Measurements from ENCODE around the gene MARF1. TPM values are rescaled to one million over a fixed set of nuclear protein-coding genes. Genes with fewer than 3 reads are reported as not detected.

Gene MARF1
- total RNA-seq, 1 donor from 2014 or later = 52.7 TPM

- Mint-ChIP-seq H3K36me3 (ENCODE audit: low read depth) (peaks cover 38% of the 10 kb centered on the region), H3K9me3 (no peaks in the 10 kb centered on the region), H3K4me3 (no peak overlapping the region), H3K4me1 (no peaks in the 10 kb centered on the region), H3K27ac (ENCODE audit: unreplicated experiment) (no peak overlapping the region), H3K27me3 (ENCODE audit: low read depth) (no peaks in the 10 kb centered on the region)
- TF ChIP-seq CTCF (conservative IDR thresholded peaks at IDR 0.05) = no peak
- DNase-seq (ENCODE audit: low read depth, low spot score) = no peak
Observed at GRCh38 chr16:15604460-15605440, 38.2 kb downstream of the MARF1 start.

DNA sequence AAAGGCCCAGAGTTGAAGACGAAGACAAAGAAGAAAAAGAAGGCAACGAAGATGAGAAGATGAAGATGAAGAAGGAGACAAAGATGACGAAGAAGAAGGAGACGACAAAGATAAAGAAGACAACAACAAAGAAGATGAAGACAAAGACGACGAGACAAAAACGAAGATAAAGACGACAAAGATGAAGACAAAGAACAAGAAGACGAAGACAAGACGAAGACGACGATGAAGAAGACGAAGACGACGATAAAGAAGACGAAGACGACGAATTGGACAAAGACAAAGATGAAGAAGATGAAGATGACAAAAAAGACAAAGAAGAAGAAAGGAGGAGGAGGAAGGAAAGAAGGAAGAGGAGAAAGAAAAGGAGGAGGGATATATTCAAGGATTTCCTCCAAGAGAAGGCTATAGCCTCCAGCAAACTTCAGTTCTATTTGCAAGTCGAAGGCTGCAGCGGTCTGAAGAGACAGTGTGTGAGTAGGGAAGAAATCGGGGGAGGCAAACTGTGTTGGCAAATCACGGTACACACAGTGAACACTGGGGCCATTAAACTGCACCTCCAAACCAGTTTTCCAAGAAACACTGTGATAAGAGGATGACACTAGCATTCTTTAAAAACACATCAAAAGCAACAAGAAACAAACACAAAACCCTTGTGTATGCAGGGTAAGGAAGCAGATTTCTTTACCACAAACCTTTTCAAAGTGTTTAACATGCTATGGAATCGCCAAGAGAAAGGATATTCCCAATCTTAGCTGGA lies 40.5 kb downstream of the MARF1 start:
- peaks cover 35% of the 10 kb centered on the region for H3K36me3 Mint-ChIP-seq (ENCODE audit: low read depth)
- H3K4me3 Mint-ChIP-seq = no peak overlapping the region
- no peaks in the 10 kb centered on the region for H3K4me1 Mint-ChIP-seq
- no peak for DNase-seq (ENCODE audit: low read depth, low spot score)
- H3K27ac Mint-ChIP-seq (ENCODE audit: unreplicated experiment) = peak overlapping the region; percentile 14
- no peaks in the 10 kb centered on the region for H3K9me3 Mint-ChIP-seq
- TF ChIP-seq CTCF (conservative IDR thresholded peaks at IDR 0.05) = no peak
- H3K27me3 Mint-ChIP-seq (ENCODE audit: low read depth) = no peaks in the 10 kb centered on the region

DNA sequence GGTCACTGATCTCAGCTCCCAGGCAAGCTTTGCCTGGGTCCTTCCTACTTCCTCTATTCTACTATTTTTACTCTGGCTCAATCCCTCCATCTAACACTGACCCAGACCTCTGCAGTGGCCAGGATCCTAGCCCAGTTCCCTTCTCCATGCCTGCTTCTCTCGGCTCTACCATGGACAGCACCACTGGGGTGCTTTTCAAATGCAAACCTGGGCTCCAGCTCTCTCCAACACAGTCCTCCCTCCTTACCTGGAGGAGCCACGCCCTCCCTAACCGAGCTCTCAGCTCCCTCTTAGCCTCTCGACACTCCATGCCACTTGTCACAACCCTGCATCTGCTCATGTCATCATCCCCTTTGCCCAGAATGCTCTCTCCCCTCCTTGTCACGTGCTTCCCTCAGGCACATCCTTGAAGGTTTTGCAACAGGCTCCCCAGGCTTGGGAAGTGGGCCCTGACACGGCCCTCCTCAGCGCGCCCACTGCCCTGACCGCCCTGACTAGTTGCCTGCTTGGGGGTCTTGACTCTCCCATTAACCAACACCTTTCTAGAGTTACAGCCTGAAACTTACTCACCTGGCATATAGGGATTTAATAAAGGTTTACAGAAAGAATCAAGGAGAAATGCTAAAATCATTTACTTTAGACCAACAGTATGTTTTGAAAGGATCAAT lies 41.6 kb downstream of the MARF1 start:
- TF ChIP-seq CTCF (conservative IDR thresholded peaks at IDR 0.05) = no peak
- Mint-ChIP-seq H3K9me3 (no peaks in the 10 kb centered on the region), H3K27ac (ENCODE audit: unreplicated experiment) (no peak overlapping the region), H3K36me3 (ENCODE audit: low read depth) (peaks cover 35% of the 10 kb centered on the region), H3K27me3 (ENCODE audit: low read depth) (no peaks in the 10 kb centered on the region), H3K4me1 (no peaks in the 10 kb centered on the region), H3K4me3 (no peak overlapping the region)
- DNase-seq (ENCODE audit: low read depth, low spot score) = no peak

DNA sequence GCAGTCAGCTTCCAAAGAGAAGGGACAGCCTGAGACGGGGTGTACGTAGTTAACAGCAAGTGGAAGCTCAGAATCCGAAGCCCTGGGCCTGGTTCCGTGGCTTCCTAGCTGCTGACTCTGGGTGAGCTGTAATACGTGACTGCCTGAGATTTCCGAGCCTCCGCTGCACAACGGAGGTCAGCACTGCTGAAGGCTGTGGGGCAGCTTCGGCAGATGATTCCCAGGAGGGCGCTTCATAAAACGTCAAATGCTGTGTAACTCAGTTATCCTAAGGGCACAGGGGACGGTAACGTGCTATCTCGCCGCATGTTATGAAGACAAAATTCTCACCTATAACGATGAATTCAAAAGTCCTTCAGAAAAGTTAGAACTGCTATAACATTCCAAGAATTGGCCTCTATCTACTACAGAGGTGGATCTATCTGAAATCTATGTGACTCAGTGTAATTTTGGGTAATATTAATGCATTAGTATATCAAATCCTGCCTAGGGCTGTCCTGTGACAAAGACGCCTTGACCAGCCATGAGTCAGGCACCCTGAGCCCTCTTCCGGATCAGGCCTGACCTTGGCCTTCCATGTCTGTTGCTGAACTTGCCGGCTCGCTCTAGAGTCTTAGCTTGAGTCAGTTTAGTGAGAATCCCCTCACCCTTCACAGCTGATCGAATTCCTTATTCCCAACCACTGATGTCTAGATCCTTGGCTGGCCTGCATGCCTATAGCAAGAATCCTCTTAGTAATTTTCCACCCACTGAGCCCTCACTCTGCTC lies 43.5 kb downstream of the MARF1 start:
- Mint-ChIP-seq H3K27me3 (ENCODE audit: low read depth) (no peaks in the 10 kb centered on the region), H3K4me1 (no peaks in the 10 kb centered on the region), H3K4me3 (no peak overlapping the region), H3K36me3 (ENCODE audit: low read depth) (peaks cover 35% of the 10 kb centered on the region), H3K9me3 (no peaks in the 10 kb centered on the region), H3K27ac (ENCODE audit: unreplicated experiment) (peak overlapping the region; percentile 48)
- no peak for DNase-seq (ENCODE audit: low read depth, low spot score)
- TF ChIP-seq CTCF (conservative IDR thresholded peaks at IDR 0.05) = no peak
